GOT3 (cell line): ENCODE results near the gene RHNO1.

ENCODE experiments used
- DNase-seq: peaks from one replicate; lab custom pipeline; 2025; ENCODE audit warnings: mixed read lengths; lab: John Stamatoyannopoulos, UW

The RHNO1 gene

GRCh38 chr12:2902272-2902880 lies 25.4 kb downstream of the RHNO1 start:
- DNase-seq, result no peak

DNA sequence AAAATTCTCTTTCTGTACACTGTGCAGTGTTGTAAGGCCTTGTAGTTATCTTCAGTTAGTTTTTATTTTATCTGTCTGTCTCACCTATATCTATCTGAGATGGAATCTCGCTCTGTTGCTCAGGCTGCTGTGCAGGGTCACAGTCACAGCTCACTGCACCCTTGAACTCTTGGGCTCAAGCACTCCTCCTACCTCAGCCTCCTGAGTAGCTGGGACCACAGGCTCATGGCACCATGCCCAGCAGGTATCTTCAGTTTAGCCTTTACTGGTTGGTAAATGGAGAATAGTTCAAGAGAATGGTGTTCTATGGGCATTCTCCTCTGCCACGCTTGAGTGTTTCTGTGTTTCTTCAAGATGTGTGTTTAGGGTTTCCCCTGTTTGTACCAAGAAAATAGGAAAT lies 27.2 kb downstream of the RHNO1 start:
- no peak for DNase-seq

GRCh38 chr12:2912216-2912575 lies 35.2 kb downstream of the RHNO1 start:
- DNase-seq, result no peak

- DNase-seq, result no peak
Measured at GRCh38 chr12:2919249-2919648, 42.2 kb downstream of the RHNO1 start.

- no peak for DNase-seq
Measured at GRCh38 chr12:2922329-2922728, 45.3 kb downstream of the RHNO1 start.

- DNase-seq, result no peak
Measured at GRCh38 chr12:2923057-2923456, 46.0 kb downstream of the RHNO1 start.

- DNase-seq, result no peak
Measured at GRCh38 chr12:2924019-2924418, 47.0 kb downstream of the RHNO1 start.

DNA sequence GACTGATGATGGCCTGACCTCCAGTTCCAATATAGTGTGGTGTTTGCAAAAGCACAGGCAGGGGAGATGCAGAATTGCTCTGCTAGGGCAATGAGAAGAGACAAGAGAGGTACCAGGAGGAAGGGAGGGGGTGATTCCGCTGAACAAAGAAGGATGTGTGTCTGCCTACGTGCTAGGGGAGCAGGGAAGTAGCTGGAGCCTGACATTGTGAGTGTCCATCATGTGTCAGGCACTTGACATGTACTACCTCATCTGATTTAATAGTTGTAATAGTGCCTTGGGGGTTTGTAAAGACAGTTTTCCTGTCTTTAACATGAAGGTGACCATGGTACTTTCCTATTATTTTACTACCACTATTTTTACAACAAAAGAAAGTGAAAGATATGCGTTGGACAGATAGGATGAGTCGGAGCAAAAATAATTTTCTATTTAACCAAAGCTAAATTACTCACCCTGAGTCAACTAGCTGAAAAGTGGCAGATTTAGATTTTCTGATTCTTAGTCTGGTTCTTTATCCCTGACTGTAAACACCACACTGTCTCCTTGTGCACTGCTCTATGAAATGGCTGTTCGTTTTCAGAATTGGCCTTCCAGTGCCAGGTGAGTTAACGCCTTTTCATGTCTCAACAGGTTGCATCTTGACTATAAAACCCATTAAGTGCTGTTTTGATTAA lies 48.4 kb downstream of the RHNO1 start:
- no peak for DNase-seq

DNA sequence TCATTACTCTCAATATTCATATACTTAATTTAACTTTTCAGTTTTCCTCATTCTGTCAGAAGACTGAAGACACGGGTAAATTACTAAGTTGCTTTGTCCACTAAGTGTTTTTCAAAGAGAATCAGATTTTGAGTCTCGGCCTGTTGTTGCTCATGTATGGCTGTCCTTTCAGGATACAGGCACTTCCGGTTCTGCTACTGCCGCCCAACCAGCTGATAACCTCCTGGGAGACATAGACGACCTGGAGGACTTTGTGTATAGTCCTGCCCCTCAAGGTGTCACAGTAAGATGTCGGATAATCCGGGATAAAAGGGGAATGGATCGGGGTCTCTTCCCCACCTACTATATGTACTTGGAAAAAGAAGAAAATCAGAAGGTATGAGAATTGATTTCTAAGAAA lies 53.8 kb downstream of the RHNO1 start:
- DNase-seq, result no peak

DNA sequence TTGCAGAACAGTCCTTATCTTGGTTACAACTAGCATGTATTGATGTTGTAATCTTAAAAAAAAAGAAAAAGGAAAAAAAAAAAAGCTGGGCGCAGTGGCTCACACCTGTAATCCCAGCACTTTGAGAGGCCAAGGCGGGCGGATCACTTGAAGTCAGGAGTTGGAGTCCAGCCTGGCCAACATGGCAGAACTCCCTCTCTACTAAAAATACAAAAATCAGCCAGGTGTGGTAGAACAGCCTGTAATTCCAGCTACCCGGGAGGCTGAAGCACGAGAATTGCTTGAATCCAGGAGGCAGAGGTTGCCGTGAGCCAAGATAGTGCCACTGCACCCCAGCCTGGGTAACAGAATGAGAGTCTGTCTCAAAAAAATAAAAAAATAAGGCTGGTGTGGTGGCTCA lies 56.6 kb downstream of the RHNO1 start:
- no peak for DNase-seq

- no peak for DNase-seq
Measured at GRCh38 chr12:2934371-2934770, 57.3 kb downstream of the RHNO1 start.

- DNase-seq, result no peak
Measured at GRCh38 chr12:2936301-2936700, 59.3 kb downstream of the RHNO1 start.

GRCh38 chr12:2937500-2937899 lies 60.5 kb downstream of the RHNO1 start:
- DNase-seq, result no peak
